Tibial nerve (tissue), 4 donors: ENCODE results near the gene MAPK1.
"Not testable (repeated sequence)": the region's sequence is repeated elsewhere in the genome, so short reads cannot be mapped to it uniquely, and the experiment has no call there.

Source experiments
- CTCF ChIP-seq, 5 experiments: fragments of 200-600 bp in 3 of 5; fragments of 450-650 bp in 2 of 5; sonication (generic) in 3 of 5; IDR thresholded peaks; one replicate each; pipeline ENCODE4 v1.5.1; 2016 to 2019; ENCODE audit warnings: antibody characterized with exemption in 5 of 5, mild to moderate bottlenecking in 3 of 5, moderate library complexity in 2 of 5
- EP300 ChIP-seq, 2 donors: sonication (generic); formaldehyde crosslinking; IDR thresholded peaks; one replicate each; pipeline ENCODE4 v1.6.1; 2017; ENCODE audit warnings: antibody characterized with exemption in 2 of 2, mild to moderate bottlenecking in 1 of 2
- POLR2A ChIP-seq, 2 donors: fragments of 450-650 bp; IDR thresholded peaks; one replicate each; pipeline ENCODE4 v1.6.1; 2017; ENCODE audit warnings: antibody characterized with exemption in 2 of 2, mild to moderate bottlenecking in 2 of 2, moderate library complexity in 2 of 2

- TF ChIP-seq CTCF, POLR2A, EP300 (IDR thresholded peaks at IDR 0.05): not testable (repeated sequence)
Observed at GRCh38 chr22:21848057-21848456, 19.4 kb downstream of the MAPK1 start.
